HAP-1 (cell line): ENCODE measurements around the gene TOP2A.
A peak's percentile ranks its signal among the peaks of the same experiment; 100 is the strongest.
"Not testable (repeated sequence)": the region's sequence is repeated elsewhere in the genome, so short reads cannot be mapped to it uniquely, and the experiment has no call there.

Experiments
- DNase-seq, 2 experiments: peaks; one replicate each; pipeline ENCODE4 v3.0.0-alpha.2; 2016 to 2020; ENCODE audit warnings: low spot score in 2 of 2
- H3K27me3 ChIP-seq: fragments of 250-450 bp; sonication (Bioruptor Pico); 2 replicates; pipeline ENCODE4 v1.5.1; 2020; ENCODE audit warnings: low read depth, mild to moderate bottlenecking, moderate library complexity
- H3K36me3 ChIP-seq: fragments of 250-450 bp; sonication (Bioruptor Pico); replicated peaks from 2 replicates; pipeline ENCODE4 v1.5.1; 2020; ENCODE audit warnings: mild to moderate bottlenecking
- H3K4me1 ChIP-seq: fragments of 250-450 bp; sonication (Bioruptor Pico); 2 replicates; pipeline ENCODE4 v1.5.1; 2020; ENCODE audit warnings: mild to moderate bottlenecking
- H3K4me3 ChIP-seq: fragments of 250-450 bp; sonication (Bioruptor Pico); 2 replicates; pipeline ENCODE4 v1.5.1; 2020; ENCODE audit warnings: mild to moderate bottlenecking, moderate library complexity
- H3K9me3 ChIP-seq: fragments of 250-450 bp; sonication (Bioruptor Pico); 2 replicates; pipeline ENCODE4 v1.5.1; 2020; ENCODE audit warnings: mild to moderate bottlenecking, moderate library complexity
- in situ Hi-C: fragments of 300-500 bp; cut with MboI; formaldehyde crosslinking; loops from 3 replicates; pipeline ENCODE4 v1.14.3; 2020; ENCODE audit warnings: low sequenced_read_pairs, inconsistent platforms, mixed read lengths

Gene TOP2A

GRCh38 chr17:40430272-40431230 lies 12.9 kb upstream of the TOP2A start:
- Histone ChIP-seq H3K27me3 (no peaks in the 10 kb centered on the region), H3K4me1 (no peaks in the 10 kb centered on the region), H3K36me3 (no peaks in the 10 kb centered on the region), H3K4me3 (no peak overlapping the region), H3K9me3 (peaks cover 4% of the 10 kb centered on the region; the same call in 1 of the 2 replicates)
- in situ Hi-C loops: no loop called here
- no peak for DNase-seq

- H3K27me3 ChIP-seq: no peaks in the 10 kb centered on the region
- in situ Hi-C loops: no loop called here
- DNase-seq: no peak
- peaks cover 4% of the 10 kb centered on the region; the same call in 1 of the 2 replicates for H3K9me3 ChIP-seq
- no peaks in the 10 kb centered on the region for H3K36me3 ChIP-seq
- H3K4me1 ChIP-seq: peaks cover 6% of the 10 kb centered on the region
- H3K4me3 ChIP-seq: no peak overlapping the region
These were observed 9.4 kb upstream of the TOP2A start for GRCh38 chr17:40427002-40427491.

GRCh38 chr17:40425741-40426140 lies 8.0 kb upstream of the TOP2A start:
- in situ Hi-C loops: no loop called here
- DNase-seq: no peak
- peaks cover 4% of the 10 kb centered on the region; the same call in 1 of the 2 replicates for H3K9me3 ChIP-seq
- no peaks in the 10 kb centered on the region for H3K27me3 ChIP-seq
- H3K36me3 ChIP-seq: no peaks in the 10 kb centered on the region
- no peak overlapping the region for H3K4me3 ChIP-seq
- peaks cover 6% of the 10 kb centered on the region for H3K4me1 ChIP-seq

- peaks cover 11% of the 10 kb centered on the region for H3K4me1 ChIP-seq
- H3K4me3 ChIP-seq: no peak overlapping the region
- in situ Hi-C loops: no loop called here
- DNase-seq: peak in 1 of 2 experiments; percentile 49
- no peaks in the 10 kb centered on the region for H3K27me3 ChIP-seq
- H3K9me3 ChIP-seq: no peaks in the 10 kb centered on the region
- H3K36me3 ChIP-seq: no peaks in the 10 kb centered on the region
These were observed 5.4 kb upstream of the TOP2A start for GRCh38 chr17:40422990-40423633.

GRCh38 chr17:40419559-40420331 lies 2.0 kb upstream of the TOP2A start:
- DNase-seq: no peak
- Histone ChIP-seq H3K36me3 (peaks cover 21% of the 10 kb centered on the region), H3K9me3 (no peaks in the 10 kb centered on the region), H3K27me3 (no peaks in the 10 kb centered on the region), H3K4me1 (peaks cover 19% of the 10 kb centered on the region), H3K4me3 (no peak overlapping the region)
- in situ Hi-C loops: no loop called here

GRCh38 chr17:40418428-40418706 lies 671 bp upstream of the TOP2A start:
- in situ Hi-C loops: no loop called here
- Histone ChIP-seq H3K36me3 (peaks cover 35% of the 10 kb centered on the region), H3K4me3 (peak overlapping the region; percentile 89), H3K27me3 (no peaks in the 10 kb centered on the region), H3K9me3 (no peaks in the 10 kb centered on the region), H3K4me1 (peaks cover 19% of the 10 kb centered on the region)
- DNase-seq: peak in 1 of 2 experiments; percentile 79

- H3K4me3 ChIP-seq: peak overlapping the region; percentile 89
- H3K9me3 ChIP-seq: no peaks in the 10 kb centered on the region
- H3K27me3 ChIP-seq: no peaks in the 10 kb centered on the region
- peaks cover 13% of the 10 kb centered on the region for H3K4me1 ChIP-seq
- in situ Hi-C loops: no loop called here
- DNase-seq: peak; percentile 19 to 51
- peaks cover 47% of the 10 kb centered on the region for H3K36me3 ChIP-seq
These were observed 463 bp downstream of the TOP2A start for GRCh38 chr17:40417258-40417608.

- Histone ChIP-seq H3K4me1 (peaks cover 13% of the 10 kb centered on the region), H3K36me3 (peaks cover 52% of the 10 kb centered on the region), H3K27me3 (no peaks in the 10 kb centered on the region), H3K4me3 (peak overlapping the region; percentile 89), H3K9me3 (no peaks in the 10 kb centered on the region)
- in situ Hi-C loops: no loop called here
- no peak for DNase-seq
These were observed 1.0 kb downstream of the TOP2A start for GRCh38 chr17:40416671-40417070.

- DNase-seq: peak in 1 of 2 experiments; percentile 60
- Histone ChIP-seq H3K36me3 (peaks cover 65% of the 10 kb centered on the region), H3K4me1 (peaks cover 15% of the 10 kb centered on the region), H3K27me3 (no peaks in the 10 kb centered on the region), H3K9me3 (no peaks in the 10 kb centered on the region), H3K4me3 (peak overlapping the region; percentile 89)
- in situ Hi-C loops: no loop called here
These were observed 2.3 kb downstream of the TOP2A start for GRCh38 chr17:40415390-40415789.

GRCh38 chr17:40414312-40414711 lies 3.4 kb downstream of the TOP2A start:
- in situ Hi-C loops, H3K4me3 ChIP-seq, H3K27me3 ChIP-seq, DNase-seq, H3K9me3 ChIP-seq: not testable (repeated sequence)
- Histone ChIP-seq H3K4me1 (peaks cover 15% of the 10 kb centered on the region), H3K36me3 (peaks cover 76% of the 10 kb centered on the region)

- Histone ChIP-seq H3K9me3 (no peaks in the 10 kb centered on the region), H3K4me1 (peaks cover 11% of the 10 kb centered on the region), H3K4me3 (no peak overlapping the region), H3K27me3 (no peaks in the 10 kb centered on the region), H3K36me3 (peaks cover 87% of the 10 kb centered on the region)
- DNase-seq: no peak
- in situ Hi-C loops: no loop called here
These were observed 4.8 kb downstream of the TOP2A start for GRCh38 chr17:40412880-40413279.

- Histone ChIP-seq H3K9me3 (no peaks in the 10 kb centered on the region), H3K4me3 (no peak overlapping the region), H3K27me3 (no peaks in the 10 kb centered on the region), H3K4me1 (peaks cover 11% of the 10 kb centered on the region), H3K36me3 (peaks cover 96% of the 10 kb centered on the region)
- no peak for DNase-seq
- in situ Hi-C loops: no loop called here
These were observed 5.9 kb downstream of the TOP2A start for GRCh38 chr17:40411821-40412220.

- no peak for DNase-seq
- Histone ChIP-seq H3K9me3 (no peaks in the 10 kb centered on the region), H3K36me3 (peaks cover 97% of the 10 kb centered on the region), H3K4me1 (peaks cover 3% of the 10 kb centered on the region; the same call in 1 of the 2 replicates), H3K4me3 (no peak overlapping the region), H3K27me3 (no peaks in the 10 kb centered on the region)
- in situ Hi-C loops: no loop called here
These were observed 7.6 kb downstream of the TOP2A start for GRCh38 chr17:40410082-40410481.
